ENCODE results near the gene NUP85.
"Not testable (repeated sequence)": the region's sequence is repeated elsewhere in the genome, so short reads cannot be mapped to it uniquely, and the experiment has no call there.

Gene NUP85

DNA sequence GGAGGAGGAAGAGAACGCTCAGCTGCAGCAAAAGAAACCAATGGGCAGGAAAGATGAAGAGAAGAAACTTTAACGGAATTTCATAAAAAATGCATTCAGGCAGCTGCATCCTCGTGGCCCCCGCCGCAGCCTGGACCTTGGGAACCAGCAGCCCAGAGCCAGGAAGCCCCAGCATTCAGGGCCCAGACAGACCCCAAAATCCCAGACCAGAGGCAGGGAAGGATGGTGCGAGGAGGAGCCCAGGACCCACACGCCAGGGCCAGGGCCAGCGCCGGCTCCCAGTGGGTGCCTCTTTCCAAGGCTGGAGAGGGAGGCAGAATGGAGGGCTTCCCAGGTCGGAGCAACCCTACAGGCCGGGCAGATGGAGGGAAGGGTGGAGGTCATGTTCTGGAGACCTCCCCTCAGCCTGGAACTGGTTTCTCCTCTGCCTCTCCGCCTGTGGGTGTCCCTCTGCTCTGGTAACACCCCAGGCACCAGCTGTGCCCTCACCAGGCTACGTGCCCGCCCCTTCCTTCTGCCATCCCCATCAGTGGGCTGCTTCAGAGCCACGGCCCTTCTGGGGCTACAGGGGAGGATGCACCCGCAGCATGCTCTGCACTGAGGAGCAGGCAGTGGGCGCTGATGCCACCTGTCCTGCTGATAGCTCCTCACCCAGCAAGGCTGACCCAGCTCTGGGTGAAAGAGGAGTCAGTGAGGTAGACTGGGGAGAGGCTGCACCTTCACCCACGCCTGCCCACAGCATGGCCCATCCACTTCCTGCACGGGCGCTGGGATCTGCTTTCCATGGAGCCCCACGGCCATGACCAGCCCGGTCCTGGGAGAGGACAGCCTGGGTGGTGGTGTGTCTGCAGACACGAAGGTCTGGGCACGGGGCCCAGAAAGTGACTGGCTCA is 66.7 kb downstream of the NUP85 start:
- peak overlapping the region; percentile 59 to 72 for H3K4me3 ChIP-seq (replicated peaks in 1 of 2; ENCODE audit: low read depth in 2 of 2, low read length in 2 of 2)
- TF ChIP-seq, protein P1, sequence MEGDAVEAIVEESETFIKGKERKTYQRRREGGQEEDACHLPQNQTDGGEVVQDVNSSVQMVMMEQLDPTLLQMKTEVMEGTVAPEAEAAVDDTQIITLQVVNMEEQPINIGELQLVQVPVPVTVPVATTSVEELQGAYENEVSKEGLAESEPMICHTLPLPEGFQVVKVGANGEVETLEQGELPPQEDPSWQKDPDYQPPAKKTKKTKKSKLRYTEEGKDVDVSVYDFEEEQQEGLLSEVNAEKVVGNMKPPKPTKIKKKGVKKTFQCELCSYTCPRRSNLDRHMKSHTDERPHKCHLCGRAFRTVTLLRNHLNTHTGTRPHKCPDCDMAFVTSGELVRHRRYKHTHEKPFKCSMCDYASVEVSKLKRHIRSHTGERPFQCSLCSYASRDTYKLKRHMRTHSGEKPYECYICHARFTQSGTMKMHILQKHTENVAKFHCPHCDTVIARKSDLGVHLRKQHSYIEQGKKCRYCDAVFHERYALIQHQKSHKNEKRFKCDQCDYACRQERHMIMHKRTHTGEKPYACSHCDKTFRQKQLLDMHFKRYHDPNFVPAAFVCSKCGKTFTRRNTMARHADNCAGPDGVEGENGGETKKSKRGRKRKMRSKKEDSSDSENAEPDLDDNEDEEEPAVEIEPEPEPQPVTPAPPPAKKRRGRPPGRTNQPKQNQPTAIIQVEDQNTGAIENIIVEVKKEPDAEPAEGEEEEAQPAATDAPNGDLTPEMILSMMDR (IDR thresholded peaks at IDR 0.05; ENCODE audit: low read depth, low read length) = no peak
- peak in 1 of 2 donors; percentile 43 for DNase-seq (ENCODE audit: low read depth in 2 of 2)

DNA sequence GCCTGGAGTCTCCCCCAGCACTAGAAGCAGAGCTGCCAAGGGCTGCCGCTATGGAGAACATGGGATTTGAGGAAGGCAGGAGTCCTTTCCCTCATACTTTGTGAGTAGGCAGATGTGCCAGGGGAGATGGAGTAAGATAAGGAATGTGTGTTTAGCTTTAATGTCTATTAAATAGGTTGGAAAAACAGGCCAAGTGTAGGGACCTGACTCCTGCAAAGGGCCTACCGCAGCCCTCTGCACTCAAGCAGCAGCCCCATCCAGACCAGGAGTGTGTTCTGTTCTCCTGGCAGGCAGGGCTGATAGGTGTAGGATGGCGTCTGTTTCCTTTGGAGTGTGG is 67.3 kb downstream of the NUP85 start:
- no peak overlapping the region for H3K4me3 ChIP-seq (replicated peaks in 1 of 2; ENCODE audit: low read depth in 2 of 2, low read length in 2 of 2)
- TF ChIP-seq, protein P1 (IDR thresholded peaks at IDR 0.05; ENCODE audit: low read depth, low read length) = no peak
- DNase-seq (ENCODE audit: low read depth in 2 of 2) = peak in 1 of 2 donors; percentile 60

- DNase-seq (ENCODE audit: low read depth in 2 of 2) = peak; percentile 78 to 87
- TF ChIP-seq, protein P1 (IDR thresholded peaks at IDR 0.05; ENCODE audit: low read depth, low read length) = no peak
- H3K4me3 ChIP-seq (replicated peaks in 1 of 2; ENCODE audit: low read depth in 2 of 2, low read length in 2 of 2) = no peak overlapping the region
Measured at GRCh38 chr17:75273977-75274708, 68.7 kb downstream of the NUP85 start.

DNA sequence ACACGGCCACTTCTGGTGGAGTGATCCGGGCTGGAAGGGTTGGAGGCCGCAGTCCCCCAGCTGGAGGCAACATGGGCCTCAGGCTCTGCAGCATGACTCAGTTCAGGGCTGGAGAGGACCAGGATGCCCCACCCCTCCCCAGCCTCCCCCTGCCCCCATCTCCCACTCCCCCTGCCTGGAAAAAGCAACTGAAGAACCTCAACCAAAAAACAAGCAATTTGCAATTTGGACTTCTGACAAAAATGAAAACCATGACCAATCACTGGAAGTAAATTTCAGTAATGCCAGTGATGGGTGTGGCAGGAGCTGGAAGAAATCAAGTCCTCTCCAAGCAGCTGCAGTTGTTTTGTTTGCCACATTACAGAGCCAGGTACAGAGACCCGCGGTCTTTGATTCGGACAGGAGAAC is 72.2 kb downstream of the NUP85 start:
- no peak overlapping the region for H3K4me3 ChIP-seq (replicated peaks in 1 of 2; ENCODE audit: low read depth in 2 of 2, low read length in 2 of 2)
- TF ChIP-seq, protein P1 (IDR thresholded peaks at IDR 0.05; ENCODE audit: low read depth, low read length) = no peak
- DNase-seq (ENCODE audit: low read depth in 2 of 2) = peak; percentile 30 to 56

GRCh38 chr17:75280189-75280588 is 74.7 kb downstream of the NUP85 start:
- peak in 1 of 2 donors; percentile 10 for DNase-seq (ENCODE audit: low read depth in 2 of 2)

GRCh38 chr17:75285123-75285522 is 79.6 kb downstream of the NUP85 start:
- no peak for DNase-seq (ENCODE audit: low read depth in 2 of 2)
- H3K4me3 ChIP-seq (replicated peaks in 1 of 2; ENCODE audit: low read depth in 2 of 2, low read length in 2 of 2) = no peak overlapping the region
- TF ChIP-seq, protein P1 (IDR thresholded peaks at IDR 0.05; ENCODE audit: low read depth, low read length) = no peak

More at GRCh38 chr17:75280189-75280588, 74.7 kb downstream of the NUP85 start:
- H3K4me3 ChIP-seq (replicated peaks in 1 of 2; ENCODE audit: low read depth in 2 of 2, low read length in 2 of 2) = not testable (repeated sequence)

All from cardiac fibroblast (primary cell).